SK-N-MC (cell line): ENCODE measurements around the gene SAMD11.
"Not testable (repeated sequence)": the region's sequence is repeated elsewhere in the genome, so short reads cannot be mapped to it uniquely, and the experiment has no call there.

ENCODE experiments used
- DNase-seq: peaks from one replicate; pipeline ENCODE4 v3.0.0-alpha.2; 2011; ENCODE audit warnings: low read depth, low spot score
- H3K27ac ChIP-seq: fragments of 200-600 bp; sonication (generic); 2 replicates; pipeline ENCODE4 v1.5.1; 2016; ENCODE audit warnings: mixed run types
- H3K36me3 ChIP-seq: fragments of 200-600 bp; sonication (generic); 2 replicates; pipeline ENCODE4 v1.6.1; 2017; ENCODE audit warnings: antibody characterized with exemption, low read length, mixed read lengths; ENCODE audit not compliant: insufficient read depth
- H3K4me3 ChIP-seq: fragments of 200-600 bp; sonication (generic); 2 replicates; pipeline ENCODE4 v1.5.1; 2016
- H3K9ac ChIP-seq: fragments of 200-600 bp; sonication (generic); 2 replicates; pipeline ENCODE4 v1.8.0; 2017; ENCODE audit warnings: mixed run types, mixed read lengths; ENCODE audit not compliant: insufficient read length
- H3K9me3 ChIP-seq: fragments of 200-600 bp; sonication (generic); 2 replicates; pipeline ENCODE4 v1.6.1; 2017; ENCODE audit warnings: low read depth, mild to moderate bottlenecking, antibody characterized with exemption, low read length, moderate library complexity, mixed read lengths
- EZH2 ChIP-seq: fragments of 200-600 bp; sonication (generic); IDR thresholded peaks from one replicate; pipeline ENCODE4 v1.6.1; 2017; ENCODE audit warnings: antibody characterized with exemption
- FOXP2 ChIP-seq: optimal IDR thresholded peaks from 2 replicates; pipeline ENCODE3; 2011; ENCODE audit warnings: mild to moderate bottlenecking, moderate library complexity; ENCODE audit not compliant: insufficient read depth; ENCODE audit errors: extremely low read length, control extremely low read depth
- POLR2AphosphoS5 ChIP-seq: IDR thresholded peaks from 2 replicates; pipeline ENCODE4 v1.6.1; 2012; ENCODE audit warnings: mild to moderate bottlenecking, low read depth, low read length, borderline replicate concordance

The SAMD11 gene

GRCh38 chr1:982765-983436, 59.2 kb downstream of the SAMD11 start:
- Histone ChIP-seq H3K9ac (no peak overlapping the region), H3K27ac (no peak overlapping the region), H3K9me3 (no peaks in the 10 kb centered on the region), H3K4me3 (no peak overlapping the region), H3K36me3 (no peaks in the 10 kb centered on the region)
- no peak for TF ChIP-seq POLR2AphosphoS5
- TF ChIP-seq FOXP2, result no peak
- TF ChIP-seq EZH2, result no peak
- DNase-seq, result no peak

GRCh38 chr1:983798-984475, 60.2 kb downstream of the SAMD11 start:
- DNase-seq, result no peak
- H3K27ac ChIP-seq, result no peak overlapping the region
- TF ChIP-seq EZH2 (no peak), POLR2AphosphoS5 (no peak), FOXP2 (no peak)
- H3K36me3 ChIP-seq, result no peaks in the 10 kb centered on the region
- H3K4me3 ChIP-seq, result no peak overlapping the region; the same call in 1 of the 2 replicates
- no peaks in the 10 kb centered on the region for H3K9me3 ChIP-seq
- H3K9ac ChIP-seq, result no peak overlapping the region

GRCh38 chr1:984476-984814, 60.7 kb downstream of the SAMD11 start:
- no peak overlapping the region; the same call in 1 of the 2 replicates for H3K4me3 ChIP-seq
- no peak overlapping the region for H3K27ac ChIP-seq
- no peaks in the 10 kb centered on the region for H3K36me3 ChIP-seq
- TF ChIP-seq FOXP2 (no peak), EZH2 (no peak), POLR2AphosphoS5 (no peak)
- no peaks in the 10 kb centered on the region for H3K9me3 ChIP-seq
- H3K9ac ChIP-seq, result no peak overlapping the region
- DNase-seq, result no peak

GRCh38 chr1:985126-985525, 61.4 kb downstream of the SAMD11 start:
- Histone ChIP-seq H3K4me3 (no peak overlapping the region), H3K36me3 (no peaks in the 10 kb centered on the region), H3K27ac (no peak overlapping the region), H3K9ac (no peak overlapping the region), H3K9me3 (no peaks in the 10 kb centered on the region)
- DNase-seq, result no peak
- TF ChIP-seq EZH2 (no peak), POLR2AphosphoS5 (no peak), FOXP2 (no peak)

- not testable (repeated sequence) for H3K27ac ChIP-seq, H3K9ac ChIP-seq, H3K4me3 ChIP-seq, H3K9me3 ChIP-seq, H3K36me3 ChIP-seq, DNase-seq
These were observed 64.3 kb downstream of the SAMD11 start for GRCh38 chr1:988061-988460.

- not testable (repeated sequence) for H3K27ac ChIP-seq, H3K36me3 ChIP-seq, DNase-seq
These were observed 67.6 kb downstream of the SAMD11 start for GRCh38 chr1:991275-991674.

GRCh38 chr1:991895-992294, 68.2 kb downstream of the SAMD11 start:
- DNase-seq, result no peak
- Histone ChIP-seq H3K36me3 (no peaks in the 10 kb centered on the region), H3K4me3 (no peak overlapping the region), H3K9ac (no peak overlapping the region), H3K9me3 (no peaks in the 10 kb centered on the region), H3K27ac (no peak overlapping the region)
- no peak for TF ChIP-seq POLR2AphosphoS5
- no peak for TF ChIP-seq EZH2
- TF ChIP-seq FOXP2, result no peak

More at GRCh38 chr1:991275-991674, 67.6 kb downstream of the SAMD11 start:
- H3K9me3 ChIP-seq, H3K9ac ChIP-seq, H3K4me3 ChIP-seq: not testable (repeated sequence)

- Histone ChIP-seq H3K4me3 (no peak overlapping the region), H3K27ac (no peak overlapping the region), H3K9ac (no peak overlapping the region), H3K9me3 (no peaks in the 10 kb centered on the region), H3K36me3 (no peaks in the 10 kb centered on the region)
- TF ChIP-seq POLR2AphosphoS5 (no peak), FOXP2 (no peak), EZH2 (no peak)
- no peak for DNase-seq
These were observed 68.6 kb downstream of the SAMD11 start for GRCh38 chr1:992362-992761.

GRCh38 chr1:993379-993995, 69.8 kb downstream of the SAMD11 start:
- no peak for DNase-seq
- Histone ChIP-seq H3K9me3 (no peaks in the 10 kb centered on the region), H3K9ac (no peak overlapping the region), H3K36me3 (no peaks in the 10 kb centered on the region), H3K27ac (no peak overlapping the region), H3K4me3 (no peak overlapping the region)
- TF ChIP-seq FOXP2 (no peak), POLR2AphosphoS5 (no peak), EZH2 (no peak)
